Stimulated activated CD8-positive, alpha-beta memory T cell treated with anti-CD3 and anti-CD28 coated beads, Interleukin-15, amount 100 ng/mL, for 48 hours (primary cell): Measurements from ENCODE around the gene CCSER1.
"Not testable (repeated sequence)": the region's sequence is repeated elsewhere in the genome, so short reads cannot be mapped to it uniquely, and the experiment has no call there.

ENCODE experiments used
- DNase-seq, 2 donors: peaks; one replicate each; pipeline ENCODE4 v3.0.0-alpha.2; 2020; ENCODE audit warnings: low read depth in 2 of 2

CCSER1 gene

DNA sequence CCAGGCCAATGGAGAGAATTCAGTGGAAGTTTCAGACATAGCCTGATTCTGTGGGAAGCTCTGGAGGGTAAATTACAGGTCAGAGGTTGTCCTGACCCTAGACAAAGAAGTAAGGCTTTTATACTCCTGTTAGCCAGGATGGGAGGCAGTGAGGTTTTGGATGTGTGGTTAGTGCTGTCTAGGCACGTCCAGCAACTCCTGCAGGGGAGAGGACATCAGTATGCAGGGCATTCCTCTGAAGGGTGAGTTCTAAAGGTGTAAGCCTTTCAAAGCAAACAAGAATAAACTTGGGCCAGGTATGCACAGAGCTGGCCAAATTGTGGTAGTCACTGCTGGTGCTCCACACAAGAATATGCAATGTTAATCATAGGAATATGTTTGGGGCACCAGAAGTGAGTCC is 562.5 kb downstream of the CCSER1 start:
- DNase-seq, result no peak

DNA sequence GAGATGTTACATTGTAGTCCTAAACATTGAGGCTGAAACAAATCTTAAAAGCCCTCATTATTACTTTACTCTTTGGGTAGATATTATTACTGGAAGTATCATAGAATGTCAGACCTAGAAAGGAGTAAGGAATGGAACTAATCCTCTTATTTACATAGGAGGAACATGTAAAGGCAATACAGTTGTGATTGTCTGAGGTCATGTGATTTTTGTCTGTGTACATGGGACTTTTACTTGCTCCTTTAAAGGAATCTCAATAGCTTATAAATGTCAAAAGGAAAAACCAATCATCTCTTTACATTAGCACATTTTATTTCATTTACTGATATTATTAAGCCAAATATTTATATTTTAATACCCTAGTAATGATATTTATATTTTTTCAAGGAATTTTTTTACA is 568.2 kb downstream of the CCSER1 start:
- no peak for DNase-seq

DNA sequence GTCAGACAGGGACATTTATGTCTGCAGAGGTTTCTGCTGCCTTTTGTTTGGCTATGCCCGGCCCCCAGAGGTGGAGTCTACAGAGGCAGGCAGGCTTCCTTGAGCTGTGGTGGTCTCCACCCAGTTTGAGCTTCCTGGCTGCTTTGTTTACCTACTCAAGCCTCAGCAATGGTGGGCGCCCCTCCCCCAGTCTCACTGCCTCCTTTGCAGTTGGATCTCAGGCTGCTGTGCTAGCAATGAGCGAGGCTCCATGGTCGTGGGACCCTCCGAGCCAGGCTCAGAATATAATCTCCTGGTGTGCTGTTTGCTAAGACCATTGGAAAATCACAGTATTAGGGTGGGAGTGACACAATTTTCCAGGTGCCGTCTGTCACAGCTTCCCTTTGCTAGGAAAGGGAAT is 578.3 kb downstream of the CCSER1 start:
- DNase-seq, result not testable (repeated sequence)

DNA sequence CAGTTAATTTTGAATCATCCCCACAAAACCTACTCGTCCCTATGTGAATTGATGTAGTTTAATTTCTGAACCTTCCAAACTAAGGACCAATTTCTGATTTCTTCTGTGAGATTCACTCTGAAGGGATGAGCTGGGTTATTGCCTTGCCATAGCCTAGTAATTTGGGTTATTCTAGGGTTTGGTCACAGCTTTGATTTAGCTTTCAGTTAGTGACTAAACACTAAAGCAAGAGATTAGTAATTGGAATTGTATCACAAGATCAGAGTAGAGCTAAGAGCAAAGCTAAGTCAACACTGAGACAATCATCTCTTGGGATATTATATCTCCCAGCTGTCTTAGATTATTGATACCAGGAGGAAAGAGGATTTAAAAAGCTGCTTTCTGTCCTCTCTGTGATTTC is 588.0 kb downstream of the CCSER1 start:
- no peak for DNase-seq

DNA sequence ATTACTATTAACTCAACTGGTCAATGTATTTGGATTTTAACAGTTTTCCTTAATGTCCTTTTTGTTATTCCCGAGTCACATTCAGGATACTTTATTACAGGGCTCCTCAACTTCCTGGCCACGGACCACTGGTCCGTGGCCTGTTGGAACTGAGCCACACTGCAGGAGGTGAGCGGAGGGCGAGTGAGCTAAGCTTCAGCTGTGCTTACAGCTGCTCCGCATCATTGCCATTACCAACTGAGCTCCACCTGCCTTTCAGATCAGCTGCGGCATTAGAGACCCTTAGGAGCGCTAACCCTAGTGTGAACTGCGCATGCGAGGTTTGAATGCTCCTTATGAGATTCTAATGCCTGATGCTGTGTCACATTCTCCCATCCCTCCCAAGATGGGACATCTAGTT is 591.7 kb downstream of the CCSER1 start:
- DNase-seq, result no peak

DNA sequence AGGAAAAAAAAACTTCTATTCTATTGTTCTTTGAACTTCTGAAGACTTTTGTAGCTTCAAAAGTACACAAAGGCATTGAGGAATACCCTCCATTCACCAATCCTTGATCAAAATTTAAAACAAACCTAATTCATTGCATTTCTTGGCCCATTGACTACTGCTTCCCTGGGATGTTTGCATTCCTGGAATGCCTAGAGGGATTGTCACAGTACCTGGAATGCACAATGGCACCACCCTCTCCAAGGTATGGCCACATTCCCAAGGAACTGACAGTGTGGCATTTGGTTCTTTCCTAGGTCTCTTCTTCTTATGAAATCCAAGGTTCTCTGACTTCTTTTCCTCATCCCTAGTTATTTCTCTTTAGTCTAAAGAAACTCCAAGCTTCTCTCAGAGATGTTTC is 600.7 kb downstream of the CCSER1 start:
- no peak for DNase-seq

DNA sequence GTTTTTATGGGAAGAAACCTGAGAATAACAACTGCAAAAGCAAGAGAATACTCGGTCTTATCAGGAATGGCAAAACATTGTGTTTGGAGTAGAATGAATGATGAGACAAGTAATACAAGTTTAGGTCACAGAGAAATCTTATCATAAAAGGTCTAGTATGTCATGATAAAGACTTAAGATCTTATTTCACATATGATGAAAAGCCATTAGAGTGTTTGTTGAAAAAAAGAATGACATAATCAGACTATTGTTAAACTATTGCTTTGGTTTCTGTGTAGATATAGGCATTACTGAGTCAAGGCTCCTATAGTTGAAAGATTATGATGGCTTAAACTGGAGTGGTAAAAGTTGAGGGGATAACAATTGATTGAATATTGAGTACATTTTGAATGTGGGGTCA is 603.6 kb downstream of the CCSER1 start:
- no peak for DNase-seq

DNA sequence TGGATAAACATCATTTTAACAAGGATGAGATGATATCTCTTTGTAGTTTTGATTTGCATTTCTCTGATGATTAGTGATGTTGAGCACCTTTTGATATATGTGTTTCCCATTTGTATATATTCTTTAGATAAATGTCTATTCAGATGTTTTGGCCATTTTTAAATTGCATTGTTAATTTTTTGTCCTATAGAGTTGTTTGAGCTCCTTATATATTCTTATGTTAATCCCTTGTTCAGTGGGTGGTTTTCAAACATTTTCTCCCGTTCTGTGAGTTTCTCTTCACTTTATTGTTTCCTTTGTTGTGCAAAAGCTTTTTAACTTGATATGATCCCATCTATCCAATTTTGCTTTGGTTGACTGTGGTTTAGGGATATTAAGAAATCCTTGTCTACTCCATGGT is 606.0 kb downstream of the CCSER1 start:
- DNase-seq, result no peak

DNA sequence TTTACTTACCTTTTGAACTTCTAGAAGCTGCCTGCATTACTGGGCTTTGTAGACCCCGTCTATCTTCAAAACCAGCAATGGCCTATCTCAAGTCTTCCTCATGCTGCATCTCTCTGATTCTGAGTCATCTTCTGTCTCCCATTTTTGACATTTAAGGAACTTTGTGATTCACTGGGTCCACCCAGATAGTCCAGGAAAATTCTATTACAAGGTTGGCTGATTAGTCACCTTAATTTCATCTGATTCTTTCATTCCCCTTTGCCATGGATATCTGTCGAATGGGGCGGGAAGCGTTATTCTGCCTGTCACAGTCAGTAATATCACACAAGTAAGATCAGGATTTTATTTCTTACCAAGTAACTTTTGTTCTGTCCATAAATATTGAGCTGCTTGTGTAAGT is 618.0 kb downstream of the CCSER1 start:
- no peak for DNase-seq

DNA sequence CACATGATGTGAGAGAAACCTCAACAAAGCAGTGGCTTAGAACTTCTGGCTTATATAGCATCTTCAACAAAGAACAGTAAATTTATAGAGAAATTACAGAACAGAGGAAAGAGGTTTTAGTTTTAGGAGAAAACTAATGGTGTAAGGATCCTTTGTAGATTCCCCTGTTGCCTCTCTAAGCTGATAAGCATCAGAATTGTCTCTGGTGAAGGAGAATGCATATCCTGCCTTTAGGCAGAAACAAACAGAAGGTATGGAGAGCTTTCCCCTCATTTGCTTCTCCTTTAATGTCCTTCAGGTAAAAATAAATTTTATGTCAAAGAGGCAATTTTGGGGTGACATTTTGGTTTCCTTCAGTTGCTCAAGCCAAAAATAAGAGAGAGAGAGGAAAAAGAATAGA is 625.9 kb downstream of the CCSER1 start:
- DNase-seq, result no peak

DNA sequence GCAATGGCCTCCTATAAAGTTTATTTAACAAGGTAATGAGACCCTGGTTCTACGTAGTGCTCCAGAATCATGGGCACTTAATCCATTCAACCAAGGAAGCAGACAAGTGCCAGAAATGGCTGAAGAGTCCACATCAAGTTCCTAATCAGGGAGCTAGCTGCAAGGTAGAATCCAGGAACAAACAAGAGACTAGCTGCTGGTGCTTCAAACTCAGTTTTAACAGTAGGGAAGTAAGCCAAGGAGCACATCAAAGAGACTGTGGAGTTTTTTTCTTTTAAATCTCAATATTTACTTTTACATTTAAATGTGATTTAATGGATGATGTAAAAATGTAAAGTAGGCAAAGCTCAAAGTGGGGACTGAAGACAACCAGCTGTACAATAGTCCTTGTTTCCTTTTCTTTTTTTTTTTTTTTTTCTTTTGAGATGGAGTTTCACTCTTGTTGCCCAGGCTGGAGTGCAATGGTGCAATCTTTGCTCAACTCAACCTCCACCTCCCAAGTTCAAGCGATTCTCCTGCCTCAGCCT is 630.4 kb downstream of the CCSER1 start:
- DNase-seq, result no peak

DNA sequence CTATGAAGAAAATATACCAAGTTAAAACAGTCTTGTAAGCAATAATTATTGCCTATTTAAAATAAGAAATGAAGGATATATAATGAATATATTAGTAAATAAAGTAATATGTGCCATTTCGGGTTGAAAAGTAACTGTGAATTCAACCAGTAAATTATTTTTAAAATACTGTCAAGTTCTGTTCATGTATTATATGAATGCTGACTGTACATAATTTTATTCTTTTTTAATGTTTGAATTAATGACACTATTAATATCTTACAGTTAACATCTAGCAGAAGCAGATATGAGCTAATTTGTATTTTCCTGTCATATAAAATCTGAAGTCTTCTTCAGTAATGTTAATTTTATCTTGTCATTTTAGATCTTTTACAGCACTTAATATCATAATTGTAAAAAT is 632.9 kb downstream of the CCSER1 start:
- DNase-seq, result no peak

DNA sequence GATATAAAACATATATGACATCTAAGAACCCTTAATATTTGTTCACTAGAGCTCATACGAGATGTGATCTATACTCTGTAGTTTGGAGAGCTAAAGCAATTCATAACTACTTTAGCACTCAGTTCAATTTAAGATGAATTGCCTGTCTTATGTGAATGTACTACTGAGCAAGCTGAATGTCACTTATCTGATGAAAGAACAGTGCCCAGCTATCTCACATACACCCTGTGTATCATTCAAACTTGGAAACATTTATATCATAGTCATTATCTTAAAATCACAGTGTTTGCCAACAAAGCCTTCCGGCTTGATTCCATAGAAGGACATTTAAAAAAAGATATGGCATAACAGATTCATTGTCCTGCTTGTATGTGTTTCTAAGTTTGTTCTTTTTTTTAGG is 639.6 kb downstream of the CCSER1 start:
- DNase-seq, result no peak

DNA sequence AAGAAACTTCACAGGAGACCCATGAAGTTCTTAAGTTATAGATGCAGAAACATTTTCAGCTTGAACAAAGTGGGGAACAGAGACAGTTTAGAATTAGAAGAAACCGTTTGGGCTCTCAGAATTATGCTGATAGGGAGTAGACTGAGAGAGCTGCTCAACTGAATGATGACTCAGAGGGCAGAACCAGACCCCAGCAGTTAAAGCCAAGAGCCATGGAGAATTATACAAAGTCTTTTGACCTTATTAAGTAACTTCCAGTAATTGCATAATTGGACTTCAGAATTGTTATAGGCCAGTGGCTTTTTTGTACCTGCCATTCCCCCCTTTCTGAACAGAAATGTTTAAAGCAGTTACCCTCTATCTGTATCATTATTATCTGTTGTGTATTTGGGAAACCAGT is 642.1 kb downstream of the CCSER1 start:
- DNase-seq, result no peak

DNA sequence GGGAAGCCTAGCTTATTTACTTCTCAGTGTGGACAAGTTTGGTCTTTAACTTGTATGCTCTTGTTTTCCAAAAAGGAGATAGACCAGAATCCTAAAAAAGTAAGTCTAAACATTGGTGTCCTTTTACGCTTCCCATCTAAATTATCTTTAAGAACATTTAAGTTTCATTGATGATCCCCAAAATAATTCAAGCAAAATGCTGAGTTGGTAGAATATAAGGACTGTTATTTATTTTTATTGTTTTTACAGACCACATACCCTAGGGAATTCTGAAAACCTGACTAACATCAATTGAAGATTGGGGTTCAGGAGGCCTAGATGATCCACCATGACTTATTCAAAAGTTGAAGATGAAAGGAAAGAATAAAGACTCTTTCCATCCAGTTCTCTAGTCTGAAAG is 653.0 kb downstream of the CCSER1 start:
- no peak for DNase-seq

DNA sequence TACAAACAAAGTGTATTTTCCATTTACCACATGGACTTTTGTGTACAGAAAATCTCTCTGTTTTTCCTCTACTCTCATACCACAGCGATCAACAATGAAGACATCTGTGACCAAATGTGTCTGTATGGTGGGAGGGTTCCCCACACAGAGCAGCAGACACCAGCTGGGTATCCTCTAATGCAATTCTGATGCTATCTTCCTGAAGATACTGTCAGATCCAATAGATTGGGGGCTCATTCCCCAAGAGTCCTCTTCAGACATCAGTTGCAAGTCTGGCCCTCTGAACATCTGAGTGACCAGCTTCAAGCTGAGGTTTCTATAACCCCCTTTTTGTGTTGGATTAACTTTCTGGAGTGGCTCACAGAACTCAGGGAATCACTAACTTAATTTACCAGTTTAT is 659.4 kb downstream of the CCSER1 start:
- no peak for DNase-seq

DNA sequence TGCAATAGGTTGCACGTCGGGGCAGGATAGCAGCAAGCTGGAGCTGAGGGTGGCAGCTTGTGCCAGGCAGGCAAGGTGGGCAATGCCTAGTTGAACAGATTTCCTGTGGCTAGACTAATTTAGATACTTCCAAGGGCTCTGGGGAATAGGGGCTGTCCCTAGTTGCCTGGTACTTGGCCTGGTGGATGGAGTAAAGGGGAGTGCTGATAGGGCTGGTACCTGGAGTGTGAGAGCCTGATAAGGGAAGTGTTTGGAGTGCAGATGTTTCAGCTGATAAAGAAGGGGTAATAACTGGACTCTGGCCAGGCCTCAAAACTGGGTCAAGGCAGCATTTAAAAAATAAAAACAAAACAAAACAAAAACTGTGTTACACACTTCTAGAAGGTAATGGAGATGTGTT is 665.5 kb downstream of the CCSER1 start:
- no peak for DNase-seq

DNA sequence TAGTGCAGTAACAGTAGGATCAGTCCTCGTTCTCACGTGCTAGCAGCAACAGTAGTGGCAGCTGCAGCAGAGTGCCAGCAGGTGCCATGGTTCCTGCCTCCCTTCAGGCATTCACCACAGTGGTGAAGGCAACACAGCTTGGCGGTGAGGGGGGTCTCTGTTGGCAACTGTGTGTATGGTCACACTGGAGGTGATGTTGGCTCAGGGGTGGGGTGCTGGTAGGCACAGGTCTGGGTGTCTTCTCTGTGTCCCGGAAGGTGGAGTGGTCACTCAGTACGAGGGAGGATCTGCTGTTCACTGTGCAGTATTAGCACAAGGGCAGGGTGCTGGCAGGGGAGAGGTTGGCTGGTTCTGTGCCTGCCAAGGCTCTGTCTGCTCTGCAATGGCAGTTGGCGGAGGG is 671.8 kb downstream of the CCSER1 start:
- no peak for DNase-seq

DNA sequence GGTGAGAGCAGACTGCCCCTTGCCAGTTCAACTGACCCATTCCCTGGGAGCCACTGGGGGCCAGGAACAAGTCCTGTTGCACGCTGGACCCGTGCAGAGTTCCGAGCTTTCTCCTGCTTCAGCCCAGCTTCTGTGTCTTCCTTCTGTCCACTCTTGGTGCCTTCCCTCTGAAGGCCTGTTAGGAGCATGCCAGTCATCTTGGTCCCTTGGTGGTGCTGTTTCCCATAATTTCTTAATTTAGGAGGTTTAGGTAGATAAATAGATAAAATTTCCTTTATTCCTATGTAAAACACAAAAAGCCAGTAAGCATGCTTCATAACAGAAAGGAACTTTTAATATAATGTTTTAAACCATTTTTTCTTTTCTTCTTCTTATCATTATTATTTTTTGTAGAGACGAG is 672.7 kb downstream of the CCSER1 start:
- DNase-seq, result no peak

DNA sequence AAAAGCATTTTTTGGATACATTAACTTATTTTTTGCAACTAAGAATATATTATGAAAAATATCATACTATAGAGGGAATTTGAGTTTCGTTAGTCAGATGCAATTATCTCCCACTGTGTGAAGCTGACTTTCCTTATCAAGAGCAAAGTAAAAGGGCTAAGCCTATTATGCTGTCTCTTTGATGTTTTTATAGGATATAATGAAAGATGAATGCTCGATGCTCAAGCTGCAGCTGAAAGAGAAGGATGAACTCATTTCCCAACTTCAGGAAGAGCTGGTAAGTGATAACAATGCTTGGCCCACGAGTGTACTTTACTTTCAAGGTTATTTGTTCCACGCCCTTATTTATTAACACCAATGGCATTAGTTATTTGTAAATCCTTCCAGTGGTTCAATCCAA is 688.4 kb downstream of the CCSER1 start:
- no peak for DNase-seq

DNA sequence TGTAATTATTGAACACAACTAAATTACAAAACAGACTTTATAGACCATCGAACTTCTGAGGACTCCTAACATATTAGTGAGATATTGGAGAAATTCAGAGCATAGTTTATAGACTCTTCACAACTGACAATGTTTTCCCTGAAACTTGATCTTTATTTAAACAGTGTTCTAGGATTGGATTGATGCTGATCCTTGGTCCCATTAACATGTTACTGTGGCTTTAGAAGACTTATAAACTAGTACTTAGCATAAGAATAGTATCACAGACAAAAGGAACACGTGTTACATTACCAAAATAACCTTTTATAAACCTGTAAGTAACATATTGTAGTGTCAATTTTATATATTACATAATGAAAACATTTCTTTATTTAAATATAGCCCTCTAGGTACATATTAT is 689.6 kb downstream of the CCSER1 start:
- no peak for DNase-seq

DNA sequence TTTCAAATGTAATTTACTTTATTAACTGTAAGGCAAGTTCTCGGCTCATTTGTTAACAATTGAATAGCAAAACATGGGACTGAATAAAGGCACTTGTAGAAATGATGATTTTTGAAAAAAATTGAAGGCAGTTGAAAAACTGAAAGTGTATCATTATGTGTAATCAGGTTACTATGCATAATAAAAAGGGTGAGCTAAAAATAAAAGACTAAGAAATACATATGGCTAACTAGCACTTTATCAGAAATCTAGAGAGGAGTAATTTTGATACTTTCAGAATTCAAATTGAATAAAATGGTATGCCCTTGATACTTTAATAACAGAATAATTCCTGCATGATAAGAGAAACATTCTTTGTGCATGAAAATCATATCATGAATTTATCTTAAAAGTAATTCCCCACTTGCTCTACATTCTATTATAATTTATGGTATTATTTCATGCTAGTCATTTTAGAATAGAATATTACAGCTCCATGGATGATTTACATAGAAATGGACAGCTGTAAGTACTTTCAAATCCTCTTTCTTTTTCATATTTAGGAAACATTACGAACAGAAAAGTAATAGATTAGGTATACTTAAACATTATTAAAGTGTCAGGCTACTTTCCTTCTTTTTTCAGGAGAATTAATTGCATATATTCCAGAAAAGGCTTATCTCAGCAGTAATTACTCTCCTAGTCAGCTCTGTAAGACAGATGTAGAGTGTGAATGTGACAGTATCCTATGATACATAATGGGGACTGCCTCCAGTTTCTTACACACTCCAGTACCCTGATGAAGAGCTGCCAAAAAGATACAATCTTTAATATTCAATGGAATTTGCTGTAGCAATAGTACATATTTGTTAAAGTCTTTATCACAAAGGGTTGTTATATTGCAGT is 697.3 kb downstream of the CCSER1 start:
- DNase-seq, result no peak

DNA sequence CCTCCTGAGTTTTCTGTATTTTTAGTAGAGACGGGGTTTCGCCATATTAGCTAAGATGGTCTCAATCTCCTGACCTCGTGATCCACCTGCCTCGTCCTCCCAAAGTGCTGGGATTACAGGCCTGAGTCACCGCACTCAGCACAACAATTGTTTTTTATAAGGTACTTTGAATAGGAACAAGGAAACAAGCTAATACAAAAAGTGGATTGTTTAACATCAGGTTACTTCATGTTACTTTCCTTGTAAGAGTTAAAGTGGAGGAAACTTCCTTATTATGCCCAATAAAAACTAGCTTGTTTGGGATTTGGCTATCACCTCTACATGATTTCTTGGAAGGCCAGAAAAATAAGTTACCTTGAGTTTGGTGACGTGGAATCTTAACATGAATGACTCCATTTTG is 698.7 kb downstream of the CCSER1 start:
- no peak for DNase-seq

DNA sequence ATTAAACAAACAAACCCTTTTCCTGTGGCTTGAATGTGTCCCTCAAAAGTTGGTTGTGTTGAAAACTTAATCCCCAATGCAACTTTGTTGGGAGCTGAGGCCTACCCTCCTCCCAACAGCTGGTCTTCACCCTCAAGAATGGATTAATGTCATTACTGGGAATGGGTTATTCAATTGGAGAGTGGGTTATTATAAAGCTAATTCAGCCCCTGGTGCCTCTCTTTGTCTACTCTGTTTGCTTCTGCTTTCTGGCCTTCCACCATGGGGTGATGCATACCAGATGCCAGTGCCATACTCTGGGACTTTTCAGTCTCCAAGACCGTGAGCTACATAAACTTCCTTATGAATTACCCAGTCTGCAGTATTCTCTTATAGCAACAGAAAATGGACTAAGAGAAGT is 706.5 kb downstream of the CCSER1 start:
- DNase-seq, result no peak
